ENCODE measurements around the gene RSPH1. TPM values are rescaled to one million over a fixed set of nuclear protein-coding genes. Genes with fewer than 3 reads are reported as not detected.
A peak's percentile ranks its signal among the peaks of the same experiment; 100 is the strongest.

Gene RSPH1
- 0.29 and 1.6 TPM in 2 replicates for total RNA-seq

- Histone ChIP-seq H3K4me3 (ENCODE audit: low read depth, low read length) (peak within 1 kb of the TSS; percentile 71), H3K36me3 (ENCODE audit: control insufficient read depth, insufficient read depth, low read length) (no peaks in the 10 kb centered on the region), H3K27me3 (ENCODE audit: control insufficient read depth, insufficient read depth, low read length) (no peaks in the 10 kb centered on the region)
- DNase-seq (ENCODE audit: low read depth), result peak; percentile 92
- no peak for TF ChIP-seq CTCF (IDR thresholded peaks at IDR 0.05; ENCODE audit: insufficient read depth, low read length, poor library complexity, severe bottlenecking)
Observed at GRCh38 chr21:42496120-42496838, at the start of gene RSPH1. RSPH1 (minus strand) TSS chr21:42496224; CDS start chr21:42496186, 38 bp downstream.

GRCh38 chr21:42545745-42546144 is 49.7 kb upstream of the RSPH1 start:
- Histone ChIP-seq H3K27me3 (ENCODE audit: control insufficient read depth, insufficient read depth, low read length) (no peaks in the 10 kb centered on the region), H3K4me3 (ENCODE audit: low read depth, low read length) (no peak overlapping the region), H3K36me3 (ENCODE audit: control insufficient read depth, insufficient read depth, low read length) (no peaks in the 10 kb centered on the region)
- DNase-seq (ENCODE audit: low read depth), result no peak
- TF ChIP-seq CTCF (IDR thresholded peaks at IDR 0.05; ENCODE audit: insufficient read depth, low read length, poor library complexity, severe bottlenecking), result no peak

- TF ChIP-seq CTCF (IDR thresholded peaks at IDR 0.05; ENCODE audit: insufficient read depth, low read length, poor library complexity, severe bottlenecking), result no peak
Observed at GRCh38 chr21:42545317-42545716, 49.3 kb upstream of the RSPH1 start.

GRCh38 chr21:42544544-42544943 is 48.5 kb upstream of the RSPH1 start:
- Histone ChIP-seq H3K27me3 (ENCODE audit: control insufficient read depth, insufficient read depth, low read length) (no peaks in the 10 kb centered on the region), H3K4me3 (ENCODE audit: low read depth, low read length) (no peak overlapping the region), H3K36me3 (ENCODE audit: control insufficient read depth, insufficient read depth, low read length) (no peaks in the 10 kb centered on the region)
- DNase-seq (ENCODE audit: low read depth), result no peak
- no peak for TF ChIP-seq CTCF (IDR thresholded peaks at IDR 0.05; ENCODE audit: insufficient read depth, low read length, poor library complexity, severe bottlenecking)

More at GRCh38 chr21:42545317-42545716, 49.3 kb upstream of the RSPH1 start:
- no peak overlapping the region for H3K4me3 ChIP-seq (ENCODE audit: low read depth, low read length)
- no peak for DNase-seq (ENCODE audit: low read depth)
- H3K27me3 ChIP-seq (ENCODE audit: control insufficient read depth, insufficient read depth, low read length), result no peaks in the 10 kb centered on the region
- H3K36me3 ChIP-seq (ENCODE audit: control insufficient read depth, insufficient read depth, low read length), result no peaks in the 10 kb centered on the region

- Histone ChIP-seq H3K27me3 (ENCODE audit: control insufficient read depth, insufficient read depth, low read length) (no peaks in the 10 kb centered on the region), H3K36me3 (ENCODE audit: control insufficient read depth, insufficient read depth, low read length) (no peaks in the 10 kb centered on the region), H3K4me3 (ENCODE audit: low read depth, low read length) (no peak overlapping the region)
- TF ChIP-seq CTCF (IDR thresholded peaks at IDR 0.05; ENCODE audit: insufficient read depth, low read length, poor library complexity, severe bottlenecking), result no peak
- DNase-seq (ENCODE audit: low read depth), result no peak
Observed at GRCh38 chr21:42543106-42543847, 47.3 kb upstream of the RSPH1 start.

Measured in kidney epithelial cell (primary cell).